Spleen (tissue), 11 donors: ENCODE data around the gene ARL6IP4. TPM values are rescaled to one million over a fixed set of nuclear protein-coding genes. Genes with fewer than 3 reads are reported as not detected.

Experiments used
- DNase-seq: peaks from one replicate; pipeline ENCODE4 v3.0.0-alpha.2; 2020
- H3K27ac ChIP-seq, 8 donors: fragments of 200-600 bp; sonication (generic) in 7 of 8; 1 replicate in 4 of 8; 2 replicates in 4 of 8; pipeline versions ENCODE4 v1.5.0 to v1.8.0; 2016 to 2021; ENCODE audit warnings: inconsistent platforms in 4 of 8, mild to moderate bottlenecking in 4 of 8, moderate library complexity in 1 of 8
- H3K27me3 ChIP-seq, 7 donors: fragments of 200-600 bp; sonication (generic) in 6 of 7; replicated peaks in 1 of 7; 1 replicate in 4 of 7; 2 replicates in 3 of 7; pipeline versions ENCODE4 v1.5.0 to v1.8.0; 2016 to 2021; ENCODE audit warnings: inconsistent platforms in 3 of 7, mild to moderate bottlenecking in 1 of 7
- H3K36me3 ChIP-seq, 6 donors: fragments of 200-600 bp; sonication (generic) in 5 of 6; 1 replicate in 4 of 6; 2 replicates in 2 of 6; pipeline versions ENCODE4 v1.5.0 to v1.8.0; 2016 to 2021; ENCODE audit warnings: inconsistent platforms in 2 of 6
- H3K4me1 ChIP-seq, 6 donors: fragments of 200-600 bp; sonication (generic) in 5 of 6; 1 replicate in 3 of 6; 2 replicates in 3 of 6; pipeline versions ENCODE4 v1.5.0 to v1.8.0; 2016 to 2021; ENCODE audit warnings: inconsistent platforms in 3 of 6
- H3K4me3 ChIP-seq, 8 donors: fragments of 200-600 bp; sonication (generic) in 7 of 8; 1 replicate in 4 of 8; 2 replicates in 4 of 8; pipeline versions ENCODE4 v1.5.0 to v1.8.0; 2016 to 2021; ENCODE audit warnings: inconsistent platforms in 4 of 8, mild to moderate bottlenecking in 4 of 8, moderate library complexity in 2 of 8
- H3K9me3 ChIP-seq, 8 donors: fragments of 200-600 bp; sonication (generic) in 7 of 8; 1 replicate in 4 of 8; 2 replicates in 4 of 8; pipeline versions ENCODE4 v1.5.0 to v1.8.0; 2016 to 2021; ENCODE audit warnings: inconsistent platforms in 4 of 8
- CTCF ChIP-seq, 11 experiments: fragments of 200-600 bp in 7 of 11; fragments of 450-650 bp in 4 of 11; sonication (generic) in 4 of 11; IDR thresholded peaks in 8 of 11; conservative IDR thresholded peaks in 3 of 11; 1 replicate in 7 of 11; 2 replicates in 4 of 11; pipeline versions ENCODE4 v1.4.0 to v1.8.0; 2016 to 2021; ENCODE audit warnings: antibody characterized with exemption in 11 of 11, inconsistent platforms in 4 of 11, mild to moderate bottlenecking in 1 of 11
- POLR2A ChIP-seq, 3 donors: fragments of 450-650 bp; IDR thresholded peaks; one replicate each; pipeline ENCODE4 v1.5.1; 2017; ENCODE audit warnings: antibody characterized with exemption in 3 of 3, mild to moderate bottlenecking in 1 of 3
- POLR2AphosphoS5 ChIP-seq, 3 donors: sonication (generic); formaldehyde crosslinking; IDR thresholded peaks; one replicate each; pipeline ENCODE4 v1.5.1; 2017; ENCODE audit warnings: antibody characterized with exemption in 3 of 3
- WGBS, 5 donors: extraction: QIAGEN DNeasy Blood & Tissue Kit in 3 of 5; methylation state at CpG; one replicate each; pipeline versions ENCODE4 v1.1.5 to v1.1.7; 2013 to 2018; 5-methylcytosine and 5-hydroxymethylcytosine counted together
- intact Hi-C: fragments of 100-400 bp; cut with DNase I; formaldehyde crosslinking; loops from one replicate; pipeline ENCODE4 v1.15.0; 2023; ENCODE audit warnings: low total_unique reads
- polyA plus RNA-seq, 3 donors: library from polyadenylated mRNA; stranded (reverse); fragments of 200-250 nt; gene quantifications; one replicate each; pipeline ENCODE4 v1.2.1, GENCODE V29; 2013
- total RNA-seq, 7 donors: library from RNA; depleted of rRNA in 3 of 7; stranded (reverse); fragments of >200 nt in 3 of 7; fragmentation: NEBNext Ultra II Directional in 4 of 7; extraction: Animal tissue kit (Norgen Biotek cat#: 25700) in 4 of 7; gene quantifications; one replicate each; pipeline versions ENCODE4 v1.1.0 to v1.2.1, GENCODE V29; 2016 to 2021
- donor health status: healthy with polysubstance abuse.
- donor health status: DM: no; HTN: no; CAD: no; lungs with moderate emphysema.
- donor health status: DM: no; HTN: no; CAD: no.
- donor health status: Bipolar disorder and iron deficiency.
- donor health status: healthy.
- donor health status: DM: no; HTN: no; CAD: no.
- donor health status: DM: yes; HTN: yes; CAD: no.

ARL6IP4 gene
- total and polyA plus RNA-seq, 10 donors = 150 to 419 (median 197) TPM

DNA sequence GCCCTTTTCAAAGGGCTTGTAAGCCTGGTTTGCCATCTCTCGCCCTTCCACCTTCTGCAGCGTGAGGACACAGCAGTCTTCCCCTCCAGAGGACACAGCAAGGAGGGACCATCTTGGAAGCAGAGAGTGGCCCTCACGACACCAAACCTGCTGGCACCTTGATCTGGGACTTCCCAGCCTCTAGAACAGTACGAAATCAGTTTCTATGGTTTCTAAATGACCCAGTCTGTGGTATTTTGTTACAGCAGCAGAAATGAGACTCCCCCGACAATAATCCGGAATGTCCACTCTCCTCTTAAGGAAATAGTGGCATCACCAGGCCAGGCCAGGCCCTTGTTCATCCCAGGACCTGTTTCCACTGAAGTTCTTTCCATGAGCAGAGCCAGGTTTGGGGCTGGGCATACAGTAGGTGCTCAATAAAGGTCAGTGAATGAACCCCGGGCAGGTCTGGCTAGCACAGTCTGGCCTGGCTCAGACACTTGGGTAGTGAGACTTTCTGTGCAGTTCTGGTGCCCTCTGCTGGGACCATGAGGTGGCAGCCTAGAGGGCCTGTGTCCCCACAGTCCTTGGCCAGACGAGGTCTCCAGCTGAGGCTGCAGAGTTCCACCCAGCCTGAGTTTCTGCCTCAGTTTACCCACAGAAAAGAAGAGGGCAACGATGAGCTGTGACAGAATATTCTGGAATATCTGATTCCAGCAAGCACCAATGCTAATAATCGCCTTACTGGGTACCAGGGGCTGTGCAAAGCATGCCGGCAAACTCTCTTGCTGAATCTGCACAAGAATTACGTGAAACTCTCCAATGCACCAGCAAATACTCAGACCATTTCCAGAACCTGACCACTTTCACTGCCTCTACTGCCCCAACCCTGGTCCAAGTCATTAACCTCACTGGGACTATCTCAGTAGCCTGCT, 28.2 kb upstream of the ARL6IP4 start:
- Histone ChIP-seq H3K4me3 (no peak overlapping the region), H3K36me3 (no peaks in the 10 kb centered on the region), H3K9me3 (no peaks in the 10 kb centered on the region), H3K4me1 (peaks cover 0 to 31% (median 14%) of the 10 kb centered on the region in 6 donors), H3K27me3 (no peaks in the 10 kb centered on the region), H3K27ac (no peak overlapping the region)
- TF ChIP-seq POLR2AphosphoS5 (IDR thresholded peaks at IDR 0.05) (peak in 2 of 3 donors; percentile 65 to 79), POLR2A (IDR thresholded peaks at IDR 0.05) (no peak), CTCF (IDR thresholded peaks at IDR 0.05 in 8 of 11, conservative IDR thresholded peaks at IDR 0.05 in 3 of 11) (peak; percentile 85 to 97 (median 91))
- intact Hi-C loops = loop anchor here (2.0 kb wide), 1 partner anchor 91 kb away; no protein-coding TSS in a partner anchor
- 64 to 71% (median 67%) methylated on average over 12 of the region's 12 CpGs for WGBS, 5 donors
- DNase-seq = peak; percentile 93

GRCh38 chr12:122955156-122955555, 25.3 kb upstream of the ARL6IP4 start:
- intact Hi-C loops = no loop called here
- Histone ChIP-seq H3K36me3 (peaks cover 0 to 12% (median 2%) of the 10 kb centered on the region in 6 donors), H3K4me1 (peaks cover 0 to 17% (median 6%) of the 10 kb centered on the region in 6 donors), H3K9me3 (no peaks in the 10 kb centered on the region), H3K27me3 (no peaks in the 10 kb centered on the region), H3K4me3 (no peak overlapping the region), H3K27ac (no peak overlapping the region)
- DNase-seq = no peak
- 75 to 92% (median 85%) methylated on average over 8 of the region's 8 CpGs for WGBS, 5 donors
- TF ChIP-seq POLR2A (IDR thresholded peaks at IDR 0.05) (no peak), POLR2AphosphoS5 (IDR thresholded peaks at IDR 0.05) (no peak), CTCF (IDR thresholded peaks at IDR 0.05 in 8 of 11, conservative IDR thresholded peaks at IDR 0.05 in 3 of 11) (no peak)

GRCh38 chr12:122956035-122956434, 24.4 kb upstream of the ARL6IP4 start:
- Histone ChIP-seq H3K4me3 (no peak overlapping the region), H3K36me3 (peaks cover 0 to 12% (median 2%) of the 10 kb centered on the region in 6 donors), H3K9me3 (no peaks in the 10 kb centered on the region), H3K4me1 (peaks cover 0 to 17% (median 6%) of the 10 kb centered on the region in 6 donors), H3K27me3 (no peaks in the 10 kb centered on the region), H3K27ac (no peak overlapping the region)
- TF ChIP-seq POLR2A (IDR thresholded peaks at IDR 0.05) (no peak), CTCF (IDR thresholded peaks at IDR 0.05 in 8 of 11, conservative IDR thresholded peaks at IDR 0.05 in 3 of 11) (no peak), POLR2AphosphoS5 (IDR thresholded peaks at IDR 0.05) (no peak)
- 85 to 94% (median 89%) methylated on average over 2 of the region's 2 CpGs for WGBS, 5 donors
- no peak for DNase-seq
- intact Hi-C loops = no loop called here
